ENCODE data around the gene DLGAP4. TPM values are rescaled to one million over a fixed set of nuclear protein-coding genes. Genes with fewer than 3 reads are reported as not detected.

The DLGAP4 gene
- polyA plus RNA-seq, 1 of the 3 experiments (the other 2 are of a cell fraction), result 31.2 TPM

DNA sequence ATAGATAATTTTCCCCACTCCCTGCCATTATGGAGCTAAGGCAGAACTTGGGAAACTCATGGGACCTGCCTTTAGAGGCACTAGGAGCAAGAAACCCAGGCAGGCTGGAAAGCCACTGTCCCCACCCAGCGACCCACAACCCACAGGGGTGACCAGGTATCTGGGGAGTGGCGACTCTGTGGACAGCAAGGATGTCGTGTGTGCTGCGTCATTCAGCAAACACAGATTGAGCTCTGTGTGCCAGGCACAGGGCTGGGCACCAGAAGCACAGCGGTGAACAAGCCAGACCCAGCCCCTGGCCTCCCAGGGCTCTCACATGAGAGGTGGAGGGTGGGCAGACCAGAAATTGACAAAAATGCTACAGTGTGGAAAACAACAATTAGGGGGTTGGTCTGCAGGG lies 27.7 kb downstream of the DLGAP4 start:
- no peaks in the 10 kb centered on the region for H3K9me2 ChIP-seq
- H3K36me3 ChIP-seq (replicated peaks in 1 of 2; ENCODE audit: control insufficient read depth in 1 of 2, insufficient read depth in 2 of 2, low read length in 1 of 2), result no peaks in the 10 kb centered on the region
- CTCF ChIA-PET, result interaction anchor here (1.0 to 1.3 kb wide), 3 partner anchors 9 to 131 kb away, joined by 3 to 4 read pairs (median 4); no protein-coding TSS in a partner anchor
- H2AFZ ChIP-seq (ENCODE audit: low read depth), result no peak overlapping the region
- no peak for TF ChIP-seq FOSL2 (IDR thresholded peaks at IDR 0.05; ENCODE audit: borderline replicate concordance, low read depth)
- TF ChIP-seq, protein P1, sequence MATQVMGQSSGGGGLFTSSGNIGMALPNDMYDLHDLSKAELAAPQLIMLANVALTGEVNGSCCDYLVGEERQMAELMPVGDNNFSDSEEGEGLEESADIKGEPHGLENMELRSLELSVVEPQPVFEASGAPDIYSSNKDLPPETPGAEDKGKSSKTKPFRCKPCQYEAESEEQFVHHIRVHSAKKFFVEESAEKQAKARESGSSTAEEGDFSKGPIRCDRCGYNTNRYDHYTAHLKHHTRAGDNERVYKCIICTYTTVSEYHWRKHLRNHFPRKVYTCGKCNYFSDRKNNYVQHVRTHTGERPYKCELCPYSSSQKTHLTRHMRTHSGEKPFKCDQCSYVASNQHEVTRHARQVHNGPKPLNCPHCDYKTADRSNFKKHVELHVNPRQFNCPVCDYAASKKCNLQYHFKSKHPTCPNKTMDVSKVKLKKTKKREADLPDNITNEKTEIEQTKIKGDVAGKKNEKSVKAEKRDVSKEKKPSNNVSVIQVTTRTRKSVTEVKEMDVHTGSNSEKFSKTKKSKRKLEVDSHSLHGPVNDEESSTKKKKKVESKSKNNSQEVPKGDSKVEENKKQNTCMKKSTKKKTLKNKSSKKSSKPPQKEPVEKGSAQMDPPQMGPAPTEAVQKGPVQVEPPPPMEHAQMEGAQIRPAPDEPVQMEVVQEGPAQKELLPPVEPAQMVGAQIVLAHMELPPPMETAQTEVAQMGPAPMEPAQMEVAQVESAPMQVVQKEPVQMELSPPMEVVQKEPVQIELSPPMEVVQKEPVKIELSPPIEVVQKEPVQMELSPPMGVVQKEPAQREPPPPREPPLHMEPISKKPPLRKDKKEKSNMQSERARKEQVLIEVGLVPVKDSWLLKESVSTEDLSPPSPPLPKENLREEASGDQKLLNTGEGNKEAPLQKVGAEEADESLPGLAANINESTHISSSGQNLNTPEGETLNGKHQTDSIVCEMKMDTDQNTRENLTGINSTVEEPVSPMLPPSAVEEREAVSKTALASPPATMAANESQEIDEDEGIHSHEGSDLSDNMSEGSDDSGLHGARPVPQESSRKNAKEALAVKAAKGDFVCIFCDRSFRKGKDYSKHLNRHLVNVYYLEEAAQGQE (IDR thresholded peaks at IDR 0.05; ENCODE audit: low read depth, low read length), result no peak
- no peak for TF ChIP-seq POLR2AphosphoS5 (IDR thresholded peaks at IDR 0.05; ENCODE audit: low read depth, low read length)
- no peak for TF ChIP-seq FOXJ3 (CRISPR knock-in tag; IDR thresholded peaks at IDR 0.05)
- no peak for TF ChIP-seq YY1 (IDR thresholded peaks at IDR 0.05; ENCODE audit: low read depth)
- no peak for TF ChIP-seq GABPA (IDR thresholded peaks at IDR 0.05; ENCODE audit: low read depth)
- TF ChIP-seq EP300 (IDR thresholded peaks at IDR 0.05; ENCODE audit: borderline replicate concordance in 1 of 2, low read depth in 1 of 2, low read length in 1 of 2), result no peak
- TF ChIP-seq CTCF (IDR thresholded peaks at IDR 0.05), result no peak
- TF ChIP-seq RXRA (IDR thresholded peaks at IDR 0.05; ENCODE audit: borderline replicate concordance, low read depth), result no peak
- TF ChIP-seq NFIC (IDR thresholded peaks at IDR 0.05; ENCODE audit: borderline replicate concordance), result no peak
- TF ChIP-seq EZH2phosphoT487 (IDR thresholded peaks at IDR 0.05; ENCODE audit: borderline replicate concordance, low read depth), result no peak
- no peak for TF ChIP-seq TCF12 (IDR thresholded peaks at IDR 0.05)
- no peak for TF ChIP-seq FOXM1 (IDR thresholded peaks at IDR 0.05; ENCODE audit: low read depth)
- no peak for TF ChIP-seq TAF1 (IDR thresholded peaks at IDR 0.05; ENCODE audit: borderline replicate concordance, low read depth, low read length)
- TF ChIP-seq, protein P2, sequence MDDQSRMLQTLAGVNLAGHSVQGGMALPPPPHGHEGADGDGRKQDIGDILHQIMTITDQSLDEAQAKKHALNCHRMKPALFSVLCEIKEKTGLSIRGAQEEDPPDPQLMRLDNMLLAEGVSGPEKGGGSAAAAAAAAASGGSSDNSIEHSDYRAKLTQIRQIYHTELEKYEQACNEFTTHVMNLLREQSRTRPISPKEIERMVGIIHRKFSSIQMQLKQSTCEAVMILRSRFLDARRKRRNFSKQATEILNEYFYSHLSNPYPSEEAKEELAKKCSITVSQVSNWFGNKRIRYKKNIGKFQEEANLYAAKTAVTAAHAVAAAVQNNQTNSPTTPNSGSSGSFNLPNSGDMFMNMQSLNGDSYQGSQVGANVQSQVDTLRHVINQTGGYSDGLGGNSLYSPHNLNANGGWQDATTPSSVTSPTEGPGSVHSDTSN (IDR thresholded peaks at IDR 0.05), result no peak
- TF ChIP-seq SMC3 (IDR thresholded peaks at IDR 0.05; ENCODE audit: low read depth, low read length), result no peak
- H3K27me3 ChIP-seq (ENCODE audit: insufficient read depth), result no peaks in the 10 kb centered on the region; the same call in 1 of the 2 replicates
- no peaks in the 10 kb centered on the region for H3K9me3 ChIP-seq
- H3F3A ChIP-seq (replicated peaks; ENCODE audit: insufficient read depth), result no peaks in the 10 kb centered on the region
- H3K9ac ChIP-seq, result no peak overlapping the region
- H3K27ac ChIP-seq (ENCODE audit: low read depth in 2 of 2, low read length in 1 of 2), result no peak overlapping the region
- peaks cover 0 to 15% of the 10 kb centered on the region in 2 experiments; a peak in 1 of 4 replicates for H3K4me1 ChIP-seq (ENCODE audit: control insufficient read depth in 1 of 2, insufficient read depth in 2 of 2, low read depth in 1 of 2, low read length in 1 of 2)
- no peaks in the 10 kb centered on the region for H3K79me2 ChIP-seq (ENCODE audit: insufficient read depth)
- H3K4me3 ChIP-seq (ENCODE audit: low read depth in 2 of 2, low read length in 1 of 2), result no peak overlapping the region
- H4K20me1 ChIP-seq (ENCODE audit: insufficient read depth), result no peaks in the 10 kb centered on the region
- no peak for DNase-seq
- H3K4me2 ChIP-seq, result no peak overlapping the region
- POLR2A ChIA-PET, result no interaction called here
- 42% methylated on average over 5 of the region's 5 CpGs for WGBS (ENCODE audit: low lambda C conversion rate)

Measured in SK-N-SH (cell line).